ENCODE data around the gene SPATA19. TPM values are rescaled to one million over a fixed set of nuclear protein-coding genes. Genes with fewer than 3 reads are reported as not detected.

The SPATA19 gene
- polyA plus RNA-seq, 2 of the 4 experiments (the other 2 are of a cell fraction): not detected

DNA sequence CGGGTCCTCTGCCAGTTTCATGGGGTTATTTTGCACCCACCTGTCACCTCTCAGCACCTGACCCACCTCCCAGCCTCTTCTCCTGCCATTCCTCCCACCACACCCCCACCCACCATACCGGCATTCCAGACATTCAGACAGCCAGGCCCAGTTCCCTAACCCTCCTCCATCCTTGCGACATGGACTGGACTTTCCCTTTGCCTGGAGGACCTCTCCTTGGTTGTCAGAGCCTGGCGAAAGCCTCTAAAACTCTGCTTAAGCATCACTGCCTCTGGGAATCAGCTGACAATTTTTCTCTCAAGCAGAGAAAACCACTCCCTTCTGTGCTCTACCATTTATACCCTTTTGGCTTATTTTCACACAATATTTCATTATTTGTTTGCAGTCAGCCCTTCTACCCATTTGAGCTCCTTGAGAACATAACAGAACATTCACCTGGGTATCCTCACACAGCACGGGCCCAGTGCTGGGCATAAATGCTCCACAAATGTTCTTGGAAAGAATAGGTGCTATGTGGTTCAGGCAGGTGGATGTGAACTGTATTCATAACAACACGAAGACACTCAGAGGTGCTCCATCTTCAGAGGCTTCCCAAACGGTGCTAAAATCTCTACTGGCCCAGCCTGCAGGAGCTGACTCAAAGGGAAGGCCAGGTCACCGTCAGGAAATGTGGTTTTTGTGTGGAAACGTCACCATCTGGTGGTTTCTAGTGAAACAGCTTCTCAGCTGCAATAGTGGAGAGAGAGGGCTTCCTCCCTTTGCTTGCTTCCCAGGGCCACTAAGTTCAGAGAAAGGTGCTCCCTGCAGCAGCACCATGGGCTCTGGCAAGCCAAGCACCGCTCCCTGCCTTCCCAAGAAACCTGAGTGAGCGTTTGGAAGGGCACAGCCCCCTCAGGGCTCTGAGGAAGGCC lies 10.4 kb downstream of the SPATA19 start:
- Histone ChIP-seq H3K4me2 (no peak overlapping the region), H3K27ac (no peak overlapping the region), H3K4me3 (no peak overlapping the region), H3K9me3 (no peaks in the 10 kb centered on the region), H3K4me1 (no peaks in the 10 kb centered on the region)
- FAIRE-seq (no peak), DNase-seq (ENCODE audit: low read depth in 1 of 2, low spot score in 1 of 2) (peak; percentile 43 to 73), ATAC-seq (peak; percentile 91 to 96)
- WGBS (ENCODE audit: missing lambda C conversion rate): 54% methylated on average over 6 of the region's 11 CpGs
- ChIA-PET CTCF (interaction anchor here (0.8 to 5.5 kb wide), 15 partner anchors 10 to 764 kb away, joined by 3 to 71 read pairs (median 4); partner anchors contain the start of gene SPATA19), POLR2A (no interaction called here)
- no peak for TF ChIP-seq KDM1A (IDR thresholded peaks at IDR 0.05; ENCODE audit: low read depth)
- TF ChIP-seq RAD21 (conservative IDR thresholded peaks at IDR 0.05 in 1 of 2, IDR thresholded peaks at IDR 0.05 in 1 of 2): peak; percentile 71 to 79
- peak; percentile 60; the same call in 1 of the 3 replicates for TF ChIP-seq SMC3 (IDR thresholded peaks at IDR 0.05)
- TF ChIP-seq, protein P1, sequence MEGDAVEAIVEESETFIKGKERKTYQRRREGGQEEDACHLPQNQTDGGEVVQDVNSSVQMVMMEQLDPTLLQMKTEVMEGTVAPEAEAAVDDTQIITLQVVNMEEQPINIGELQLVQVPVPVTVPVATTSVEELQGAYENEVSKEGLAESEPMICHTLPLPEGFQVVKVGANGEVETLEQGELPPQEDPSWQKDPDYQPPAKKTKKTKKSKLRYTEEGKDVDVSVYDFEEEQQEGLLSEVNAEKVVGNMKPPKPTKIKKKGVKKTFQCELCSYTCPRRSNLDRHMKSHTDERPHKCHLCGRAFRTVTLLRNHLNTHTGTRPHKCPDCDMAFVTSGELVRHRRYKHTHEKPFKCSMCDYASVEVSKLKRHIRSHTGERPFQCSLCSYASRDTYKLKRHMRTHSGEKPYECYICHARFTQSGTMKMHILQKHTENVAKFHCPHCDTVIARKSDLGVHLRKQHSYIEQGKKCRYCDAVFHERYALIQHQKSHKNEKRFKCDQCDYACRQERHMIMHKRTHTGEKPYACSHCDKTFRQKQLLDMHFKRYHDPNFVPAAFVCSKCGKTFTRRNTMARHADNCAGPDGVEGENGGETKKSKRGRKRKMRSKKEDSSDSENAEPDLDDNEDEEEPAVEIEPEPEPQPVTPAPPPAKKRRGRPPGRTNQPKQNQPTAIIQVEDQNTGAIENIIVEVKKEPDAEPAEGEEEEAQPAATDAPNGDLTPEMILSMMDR (IDR thresholded peaks at IDR 0.05): peak; percentile 64

DNA sequence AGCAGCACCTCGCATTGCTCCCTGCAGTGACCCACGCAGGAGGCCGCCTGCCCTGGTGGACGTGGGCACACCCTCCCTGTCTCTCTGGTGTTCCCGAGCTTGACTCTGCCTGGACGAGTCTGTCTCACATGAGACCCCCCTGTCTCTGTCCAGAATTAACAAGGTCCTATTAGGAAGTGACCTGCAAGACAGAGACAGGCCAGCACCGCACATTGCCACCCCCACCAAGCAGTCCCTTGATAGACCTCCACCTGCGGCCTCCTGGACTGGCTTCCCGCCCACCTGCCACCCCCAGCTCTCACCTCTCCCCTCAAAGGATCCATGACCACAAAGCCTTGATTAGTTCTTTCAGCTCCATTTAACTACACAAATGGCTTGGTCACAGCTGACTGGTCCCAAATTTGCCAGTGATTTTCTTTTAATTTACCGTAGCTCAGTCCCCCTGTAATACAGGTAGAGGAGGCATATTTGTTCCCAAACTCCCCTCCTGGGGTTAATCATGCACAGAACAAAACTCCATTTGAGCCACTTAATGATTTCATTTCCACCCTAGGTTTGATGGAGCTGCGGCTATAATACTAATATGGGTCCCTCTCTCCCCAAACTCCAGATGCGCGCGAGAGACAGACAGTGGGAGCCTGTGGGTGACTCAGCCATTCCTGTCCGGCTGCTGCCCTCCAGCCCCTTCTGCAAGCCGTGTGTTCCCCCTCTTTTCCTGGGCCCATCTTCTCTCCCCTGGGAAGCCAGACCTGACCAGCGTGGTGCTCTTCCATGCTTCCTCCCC lies 11.2 kb downstream of the SPATA19 start:
- ChIA-PET CTCF (interaction anchor here (0.8 to 5.5 kb wide), 10 partner anchors 18 to 761 kb away, joined by 3 to 71 read pairs (median 5); no protein-coding TSS in a partner anchor), POLR2A (no interaction called here)
- no peak for ATAC-seq
- Histone ChIP-seq H3K4me2 (no peak overlapping the region), H3K9me3 (no peaks in the 10 kb centered on the region), H3K4me3 (no peak overlapping the region), H3K27ac (no peak overlapping the region), H3K4me1 (no peaks in the 10 kb centered on the region)
- FAIRE-seq: no peak
- TF ChIP-seq JUNB (IDR thresholded peaks at IDR 0.05) (no peak), HOXA7 (CRISPR knock-in tag; IDR thresholded peaks at IDR 0.05) (no peak), EP300 (IDR thresholded peaks at IDR 0.05) (no peak), JUN (IDR thresholded peaks at IDR 0.05) (no peak), MAZ (IDR thresholded peaks at IDR 0.05; ENCODE audit: borderline replicate concordance, low read depth, low read length) (no peak), TFCP2L1 (CRISPR knock-in tag; IDR thresholded peaks at IDR 0.05) (no peak), POLR2A (IDR thresholded peaks at IDR 0.05; ENCODE audit: low read length) (no peak), HOXB5 (CRISPR knock-in tag; IDR thresholded peaks at IDR 0.05) (no peak), KDM1A (IDR thresholded peaks at IDR 0.05; ENCODE audit: low read depth) (no peak), BHLHE40 (IDR thresholded peaks at IDR 0.05; ENCODE audit: low read depth, low read length) (no peak), HOXB13 (CRISPR knock-in tag; IDR thresholded peaks at IDR 0.05; ENCODE audit: low read depth) (no peak), RFX5 (IDR thresholded peaks at IDR 0.05) (no peak), FOSL2 (IDR thresholded peaks at IDR 0.05) (no peak), FOSL2 (CRISPR knock-in tag; IDR thresholded peaks at IDR 0.05) (no peak)
- TF ChIP-seq, protein P2, sequence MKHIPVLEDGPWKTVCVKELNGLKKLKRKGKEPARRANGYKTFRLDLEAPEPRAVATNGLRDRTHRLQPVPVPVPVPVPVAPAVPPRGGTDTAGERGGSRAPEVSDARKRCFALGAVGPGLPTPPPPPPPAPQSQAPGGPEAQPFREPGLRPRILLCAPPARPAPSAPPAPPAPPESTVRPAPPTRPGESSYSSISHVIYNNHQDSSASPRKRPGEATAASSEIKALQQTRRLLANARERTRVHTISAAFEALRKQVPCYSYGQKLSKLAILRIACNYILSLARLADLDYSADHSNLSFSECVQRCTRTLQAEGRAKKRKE (CRISPR knock-in tag; IDR thresholded peaks at IDR 0.05; ENCODE audit: low read depth): no peak
- TF ChIP-seq, protein P3, sequence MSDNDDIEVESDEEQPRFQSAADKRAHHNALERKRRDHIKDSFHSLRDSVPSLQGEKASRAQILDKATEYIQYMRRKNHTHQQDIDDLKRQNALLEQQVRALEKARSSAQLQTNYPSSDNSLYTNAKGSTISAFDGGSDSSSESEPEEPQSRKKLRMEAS (IDR thresholded peaks at IDR 0.05): no peak
- TF ChIP-seq, protein P4, sequence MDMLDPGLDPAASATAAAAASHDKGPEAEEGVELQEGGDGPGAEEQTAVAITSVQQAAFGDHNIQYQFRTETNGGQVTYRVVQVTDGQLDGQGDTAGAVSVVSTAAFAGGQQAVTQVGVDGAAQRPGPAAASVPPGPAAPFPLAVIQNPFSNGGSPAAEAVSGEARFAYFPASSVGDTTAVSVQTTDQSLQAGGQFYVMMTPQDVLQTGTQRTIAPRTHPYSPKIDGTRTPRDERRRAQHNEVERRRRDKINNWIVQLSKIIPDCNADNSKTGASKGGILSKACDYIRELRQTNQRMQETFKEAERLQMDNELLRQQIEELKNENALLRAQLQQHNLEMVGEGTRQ (IDR thresholded peaks at IDR 0.05): no peak
- TF ChIP-seq, protein P5, sequence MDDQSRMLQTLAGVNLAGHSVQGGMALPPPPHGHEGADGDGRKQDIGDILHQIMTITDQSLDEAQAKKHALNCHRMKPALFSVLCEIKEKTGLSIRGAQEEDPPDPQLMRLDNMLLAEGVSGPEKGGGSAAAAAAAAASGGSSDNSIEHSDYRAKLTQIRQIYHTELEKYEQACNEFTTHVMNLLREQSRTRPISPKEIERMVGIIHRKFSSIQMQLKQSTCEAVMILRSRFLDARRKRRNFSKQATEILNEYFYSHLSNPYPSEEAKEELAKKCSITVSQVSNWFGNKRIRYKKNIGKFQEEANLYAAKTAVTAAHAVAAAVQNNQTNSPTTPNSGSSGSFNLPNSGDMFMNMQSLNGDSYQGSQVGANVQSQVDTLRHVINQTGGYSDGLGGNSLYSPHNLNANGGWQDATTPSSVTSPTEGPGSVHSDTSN (IDR thresholded peaks at IDR 0.05): no peak
- DNase-seq (ENCODE audit: low read depth in 1 of 2, low spot score in 1 of 2): no peak
- WGBS (ENCODE audit: missing lambda C conversion rate): 84% methylated on average over 12 of the region's 17 CpGs

All from A549 (cell line).